Right lobe of liver (tissue), 6 donors: ENCODE data around the gene TRIM69. TPM values are rescaled to one million over a fixed set of nuclear protein-coding genes. Genes with fewer than 3 reads are reported as not detected.
A peak's percentile ranks its signal among the peaks of the same experiment; 100 is the strongest.
"Not testable (repeated sequence)": the region's sequence is repeated elsewhere in the genome, so short reads cannot be mapped to it uniquely, and the experiment has no call there.

Source experiments
- ATAC-seq, 4 donors: fragments of 200-7000 bp; cut with Tn5 transposase; one replicate each; pipeline ENCODE4 v1.9.1; 2020; ENCODE audit warnings: mild to moderate bottlenecking in 4 of 4, moderate library complexity in 4 of 4
- DNase-seq, 3 donors: peaks; one replicate each; pipeline ENCODE4 v3.0.0-alpha.2; 2020
- H3K27ac ChIP-seq, 3 donors: fragments of 200-600 bp; one replicate each; pipeline ENCODE4 v1.8.0; 2022
- H3K27me3 ChIP-seq, 2 donors: fragments of 200-600 bp; one replicate each; pipeline ENCODE4 v1.8.0; 2022
- H3K36me3 ChIP-seq, 4 donors: fragments of 200-600 bp; sonication (generic) in 1 of 4; one replicate each; pipeline versions ENCODE4 v1.5.1 to v1.8.0; 2017 to 2022; ENCODE audit warnings: control low read depth in 1 of 4
- H3K4me1 ChIP-seq, 4 donors: fragments of 200-600 bp; sonication (generic) in 1 of 4; one replicate each; pipeline versions ENCODE4 v1.5.1 to v1.8.0; 2017 to 2022; ENCODE audit warnings: control low read depth in 1 of 4
- H3K4me3 ChIP-seq, 3 donors: fragments of 200-600 bp; one replicate each; pipeline ENCODE4 v1.8.0; 2022
- H3K9me3 ChIP-seq, 4 donors: fragments of 200-600 bp; sonication (generic) in 1 of 4; one replicate each; pipeline versions ENCODE4 v1.5.1 to v1.8.0; 2017 to 2022; ENCODE audit warnings: control low read depth in 1 of 4
- CTCF ChIP-seq, 4 donors: fragments of 200-600 bp in 3 of 4; fragments of 450-650 bp in 1 of 4; IDR thresholded peaks; one replicate each; pipeline versions ENCODE4 v1.5.1 to v1.8.0; 2016 to 2022; ENCODE audit warnings: antibody characterized with exemption in 4 of 4, mild to moderate bottlenecking in 2 of 4
- POLR2A ChIP-seq: fragments of 450-650 bp; IDR thresholded peaks from one replicate; pipeline ENCODE4 v1.6.1; 2017; ENCODE audit warnings: antibody characterized with exemption, mild to moderate bottlenecking
- WGBS: methylation state at CpG from one replicate; pipeline ENCODE4 v1.1.6; 2018; ENCODE audit warnings: low coverage, low lambda C conversion rate; ENCODE audit not compliant: insufficient coverage; ENCODE audit errors: missing lambda C conversion rate; 5-methylcytosine and 5-hydroxymethylcytosine counted together
- intact Hi-C, 2 donors: fragments of 100-400 bp; cut with DNase I; formaldehyde crosslinking; loops; one replicate each; pipeline versions ENCODE4 v1.11.2 to v1.14.1; 2022
- total RNA-seq, 6 experiments: library from RNA; depleted of rRNA in 2 of 6; stranded (reverse); fragments of >200 nt in 2 of 6; fragmentation: NEBNext Ultra II Directional in 3 of 6; extraction: Animal tissue kit (Norgen Biotek cat#: 25700) in 3 of 6; gene quantifications; one replicate each; pipeline versions ENCODE4 v1.1.0 to v1.2.4, GENCODE V29; 2016 to 2023
- donor health status: DM: no; HTN: yes; CAD: no.
- donor health status: DM: no; HTN: no; CAD: no.
- donor health status: DM: no; HTN: no; CAD: no.
- donor health status: DM: no; HTN: yes; CAD: no.
- donor health status: DM: no; HTN: yes; CAD: no.

Gene TRIM69
- total RNA-seq, 6 experiments from 2014 or later, result 3.8 to 16.9 (median 6.5) TPM

GRCh38 chr15:44726568-44727484 is 9.5 kb upstream of the TRIM69 start:
- H3K27ac ChIP-seq, result peak overlapping the region; percentile 75 to 98 (median 97)
- DNase-seq, result no peak
- no peaks in the 10 kb centered on the region for H3K27me3 ChIP-seq
- H3K4me1 ChIP-seq, result peaks cover 0 to 15% (median 6%) of the 10 kb centered on the region in 4 donors
- TF ChIP-seq CTCF (IDR thresholded peaks at IDR 0.05) (no peak), POLR2A (peak; percentile 71)
- 39% methylated on average over 5 of the region's 5 CpGs for WGBS
- H3K9me3 ChIP-seq, result no peaks in the 10 kb centered on the region
- intact Hi-C loops, result no loop called here
- ATAC-seq, result peak; percentile 14 to 46 (median 34)
- no peaks in the 10 kb centered on the region for H3K36me3 ChIP-seq
- H3K4me3 ChIP-seq, result peak overlapping the region in 1 of 3 donors; percentile 20

GRCh38 chr15:44727485-44728231 is 8.7 kb upstream of the TRIM69 start:
- Histone ChIP-seq H3K4me3 (no peak overlapping the region), H3K36me3 (no peaks in the 10 kb centered on the region), H3K27me3 (no peaks in the 10 kb centered on the region), H3K4me1 (peaks cover 0 to 15% (median 6%) of the 10 kb centered on the region in 4 donors), H3K27ac (peak overlapping the region; percentile 75 to 98 (median 97)), H3K9me3 (no peaks in the 10 kb centered on the region)
- no peak for DNase-seq
- intact Hi-C loops, result no loop called here
- WGBS, result 89% methylated on average over 6 of the region's 6 CpGs
- ATAC-seq, result no peak
- TF ChIP-seq POLR2A (no peak), CTCF (IDR thresholded peaks at IDR 0.05) (no peak)

GRCh38 chr15:44728232-44728575 is 8.1 kb upstream of the TRIM69 start:
- H3K36me3 ChIP-seq, H3K27me3 ChIP-seq, H3K9me3 ChIP-seq, intact Hi-C loops, ATAC-seq, DNase-seq: not testable (repeated sequence)
- Histone ChIP-seq H3K4me3 (peak overlapping the region in 2 of 3 donors; percentile 62 to 81), H3K4me1 (peaks cover 0 to 15% (median 6%) of the 10 kb centered on the region in 4 donors), H3K27ac (peak overlapping the region; percentile 75 to 98 (median 97))
- 46% methylated on average over 3 of the region's 5 CpGs for WGBS

GRCh38 chr15:44728576-44729407 is 7.5 kb upstream of the TRIM69 start:
- TF ChIP-seq POLR2A, result peak; percentile 95
- no peak for TF ChIP-seq CTCF (IDR thresholded peaks at IDR 0.05)
- DNase-seq (peak; percentile 95 to 97 (median 97)), ATAC-seq (peak; percentile 86 to 97 (median 94))
- H3K27me3 ChIP-seq, result no peaks in the 10 kb centered on the region
- no peaks in the 10 kb centered on the region for H3K36me3 ChIP-seq
- no peaks in the 10 kb centered on the region for H3K9me3 ChIP-seq
- H3K4me1 ChIP-seq, result peaks cover 0 to 15% (median 6%) of the 10 kb centered on the region in 4 donors
- H3K27ac ChIP-seq, result peak overlapping the region; percentile 97 to 99 (median 98)
- under 1% methylated on average over 27 of the region's 36 CpGs for WGBS
- H3K4me3 ChIP-seq, result peak overlapping the region; percentile 62 to 81 (median 72)
- intact Hi-C loops, result no loop called here
